Heart left ventricle (tissue), 16 donors: ENCODE measurements around the gene SVBP. TPM values are rescaled to one million over a fixed set of nuclear protein-coding genes. Genes with fewer than 3 reads are reported as not detected.

Experiments used
- ATAC-seq, 4 donors: fragments of 200-7000 bp; cut with Tn5 transposase; one replicate each; pipeline ENCODE4 v1.9.1; 2020 to 2022; ENCODE audit warnings: moderate library complexity in 4 of 4, mild to moderate bottlenecking in 3 of 4, moderate number of reproducible peaks in 1 of 4
- DNase-seq, 5 donors: peaks; one replicate each; pipeline ENCODE4 v3.0.0-alpha.2; 2020
- H3K27ac ChIP-seq, 12 donors: fragments of 200-600 bp; sonication (generic) in 4 of 12; one replicate each; pipeline versions ENCODE4 v1.5.0 to v1.8.0; 2016 to 2022; ENCODE audit warnings: mild to moderate bottlenecking in 2 of 12
- H3K27me3 ChIP-seq, 9 donors: fragments of 200-600 bp; sonication (generic) in 2 of 9; one replicate each; pipeline versions ENCODE4 v1.5.1 to v1.8.0; 2016 to 2022; ENCODE audit warnings: mild to moderate bottlenecking in 3 of 9
- H3K36me3 ChIP-seq, 9 donors: fragments of 200-600 bp; sonication (generic) in 2 of 9; one replicate each; pipeline versions ENCODE4 v1.5.0 to v1.8.0; 2018 to 2022; ENCODE audit warnings: mild to moderate bottlenecking in 2 of 9
- H3K4me1 ChIP-seq, 12 donors: fragments of 200-600 bp; sonication (generic) in 4 of 12; one replicate each; pipeline versions ENCODE4 v1.5.0 to v1.8.0; 2016 to 2022; ENCODE audit warnings: mild to moderate bottlenecking in 3 of 12
- H3K4me3 ChIP-seq, 12 donors: fragments of 200-600 bp; sonication (generic) in 4 of 12; one replicate each; pipeline versions ENCODE4 v1.5.0 to v1.8.0; 2017 to 2022; ENCODE audit warnings: mild to moderate bottlenecking in 9 of 12, moderate library complexity in 4 of 12
- H3K9me3 ChIP-seq, 12 donors: fragments of 200-600 bp; sonication (generic) in 4 of 12; one replicate each; pipeline versions ENCODE4 v1.5.0 to v1.8.0; 2016 to 2022; ENCODE audit warnings: mild to moderate bottlenecking in 1 of 12
- POLR2A ChIP-seq, 2 donors: fragments of 450-650 bp; IDR thresholded peaks; one replicate each; pipeline ENCODE4 v1.6.1; 2017; ENCODE audit warnings: antibody characterized with exemption in 2 of 2, mild to moderate bottlenecking in 2 of 2, moderate library complexity in 2 of 2
- WGBS, 4 donors: extraction: QIAGEN DNeasy Blood & Tissue Kit in 2 of 4; methylation state at CpG; one replicate each; pipeline versions ENCODE4 v1.1.5 to v1.1.7; 2013 to 2018; 5-methylcytosine and 5-hydroxymethylcytosine counted together
- intact Hi-C, 10 donors: fragments of 100-400 bp; cut with DNase I; formaldehyde crosslinking; loops; one replicate each; pipeline versions ENCODE4 v1.11.1 to v1.14.2; 2022
- polyA plus RNA-seq, 2 donors: library from polyadenylated mRNA; stranded (reverse); fragments of 200-250 nt; gene quantifications; one replicate each; pipeline ENCODE4 v1.2.3, GENCODE V29; 2013
- total RNA-seq, 9 donors: library from RNA; depleted of rRNA in 2 of 9; stranded (reverse); fragments of >200 nt in 2 of 9; fragmentation: NEBNext Ultra II Directional in 3 of 9; extraction: Animal tissue kit (Norgen Biotek cat#: 25700) in 3 of 9; gene quantifications; one replicate each; pipeline versions ENCODE4 v1.1.0 to v1.2.4, GENCODE V29; 2016 to 2023
- TF ChIP-seq, protein P1 (sequence below), 12 donors: fragments of 200-600 bp; sonication (generic) in 4 of 12; IDR thresholded peaks; one replicate each; pipeline versions ENCODE4 v1.5.0 to v1.8.0; 2018 to 2022; ENCODE audit warnings: antibody characterized with exemption in 12 of 12, mild to moderate bottlenecking in 5 of 12
- donor health status: ischemic (EF 13 %, LVEDD 7.1; RV severe dilation, severe dysfunction).
- donor health status: healthy with polysubstance abuse.
- donor health status: DM: no; HTN: yes; CAD: no.
- donor health status: DM: no; HTN: no; CAD: no.
- donor health status: ischemic (EF 25% LVEDD 6.9; RV normal size, moderate dysfunction).
- donor health status: ischemic (EF 25% LVEDD 5.7; RV mildly dilated, moderate dysfunction).
- donor health status: healthy.
- donor health status: DM: yes; HTN: yes; CAD: no.
- donor health status: ischemic (EF 35%, LVEDD 5.7; RV mildly dilated, moderate dysfunction).
- donor health status: nonischemic (EF 11% LVEDD 7.7; RV severe dilation, severe dysfunction).
- donor health status: DM: yes; HTN: yes; CAD: no.
- donor health status: PGD.
- donor health status: ischemic (EF 29% LVEDD 5.4; RV normal size, mild dysfunction).
- donor health status: nonischemic (EF 23%, LVEDD 6.1; RV moderate dilation, normal function).

The SVBP gene
- total and polyA plus RNA-seq, 11 donors = 11.5 to 33.5 (median 16.5) TPM

- Histone ChIP-seq H3K9me3 (no peaks in the 10 kb centered on the region), H3K4me3 (no peak overlapping the region), H3K27me3 (no peaks in the 10 kb centered on the region), H3K27ac (no peak overlapping the region), H3K36me3 (peaks cover 0 to 28% (median 6%) of the 10 kb centered on the region in 9 donors), H3K4me1 (peaks cover 0 to 9% (median 0%) of the 10 kb centered on the region in 12 donors)
- WGBS, 4 donors = 68 to 77% (median 72%) methylated on average over 5 of the region's 5 CpGs
- intact Hi-C loops = no loop called here
- ATAC-seq (no peak), DNase-seq (no peak)
- no peak for TF ChIP-seq POLR2A (IDR thresholded peaks at IDR 0.05)
These were observed 17.6 kb upstream of the SVBP start for GRCh38 chr1:42834803-42835202.

- no peak overlapping the region for H3K4me3 ChIP-seq
- no peaks in the 10 kb centered on the region for H3K9me3 ChIP-seq
- 90 to 93% (median 91%) methylated on average over 4 of the region's 4 CpGs for WGBS, 4 donors
- peaks cover 0 to 9% (median 0%) of the 10 kb centered on the region in 12 donors for H3K4me1 ChIP-seq
- peaks cover 0 to 28% (median 6%) of the 10 kb centered on the region in 9 donors for H3K36me3 ChIP-seq
- intact Hi-C loops = no loop called here
- no peaks in the 10 kb centered on the region for H3K27me3 ChIP-seq
- ATAC-seq (peak in 1 of 4 donors; percentile 10), DNase-seq (no peak)
- no peak overlapping the region for H3K27ac ChIP-seq
- TF ChIP-seq, protein P1, sequence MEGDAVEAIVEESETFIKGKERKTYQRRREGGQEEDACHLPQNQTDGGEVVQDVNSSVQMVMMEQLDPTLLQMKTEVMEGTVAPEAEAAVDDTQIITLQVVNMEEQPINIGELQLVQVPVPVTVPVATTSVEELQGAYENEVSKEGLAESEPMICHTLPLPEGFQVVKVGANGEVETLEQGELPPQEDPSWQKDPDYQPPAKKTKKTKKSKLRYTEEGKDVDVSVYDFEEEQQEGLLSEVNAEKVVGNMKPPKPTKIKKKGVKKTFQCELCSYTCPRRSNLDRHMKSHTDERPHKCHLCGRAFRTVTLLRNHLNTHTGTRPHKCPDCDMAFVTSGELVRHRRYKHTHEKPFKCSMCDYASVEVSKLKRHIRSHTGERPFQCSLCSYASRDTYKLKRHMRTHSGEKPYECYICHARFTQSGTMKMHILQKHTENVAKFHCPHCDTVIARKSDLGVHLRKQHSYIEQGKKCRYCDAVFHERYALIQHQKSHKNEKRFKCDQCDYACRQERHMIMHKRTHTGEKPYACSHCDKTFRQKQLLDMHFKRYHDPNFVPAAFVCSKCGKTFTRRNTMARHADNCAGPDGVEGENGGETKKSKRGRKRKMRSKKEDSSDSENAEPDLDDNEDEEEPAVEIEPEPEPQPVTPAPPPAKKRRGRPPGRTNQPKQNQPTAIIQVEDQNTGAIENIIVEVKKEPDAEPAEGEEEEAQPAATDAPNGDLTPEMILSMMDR (IDR thresholded peaks at IDR 0.05) = no peak
- TF ChIP-seq POLR2A (IDR thresholded peaks at IDR 0.05) = no peak
These were observed 16.8 kb upstream of the SVBP start for GRCh38 chr1:42833981-42834380.

GRCh38 chr1:42832641-42833240 lies 15.5 kb upstream of the SVBP start:
- intact Hi-C loops = no loop called here
- ATAC-seq (no peak), DNase-seq (no peak)
- H3K4me3 ChIP-seq = no peak overlapping the region
- peaks cover 0 to 2% (median 0%) of the 10 kb centered on the region in 12 donors for H3K4me1 ChIP-seq
- TF ChIP-seq POLR2A (IDR thresholded peaks at IDR 0.05) = no peak
- TF ChIP-seq, protein P1 (IDR thresholded peaks at IDR 0.05) = no peak
- H3K27ac ChIP-seq = no peak overlapping the region
- H3K27me3 ChIP-seq = no peaks in the 10 kb centered on the region
- H3K36me3 ChIP-seq = peaks cover 0 to 23% (median 9%) of the 10 kb centered on the region in 9 donors
- no peaks in the 10 kb centered on the region for H3K9me3 ChIP-seq
- 87 to 95% (median 95%) methylated on average over 3 of the region's 3 CpGs for whole genome bisulfite sequencing, 4 donors

- intact Hi-C loops = no loop called here
- Histone ChIP-seq H3K27ac (no peak overlapping the region), H3K4me3 (no peak overlapping the region), H3K36me3 (peaks cover 0 to 25% (median 9%) of the 10 kb centered on the region in 9 donors), H3K27me3 (no peaks in the 10 kb centered on the region), H3K4me1 (no peaks in the 10 kb centered on the region), H3K9me3 (no peaks in the 10 kb centered on the region)
- ATAC-seq = no peak
- TF ChIP-seq POLR2A (IDR thresholded peaks at IDR 0.05) = no peak
- TF ChIP-seq, protein P1 (IDR thresholded peaks at IDR 0.05) = no peak
- no peak for DNase-seq
These were observed 14.1 kb upstream of the SVBP start for GRCh38 chr1:42831273-42831672.

GRCh38 chr1:42830631-42831030 lies 13.4 kb upstream of the SVBP start:
- H3K27me3 ChIP-seq = no peaks in the 10 kb centered on the region
- DNase-seq = no peak
- no peak overlapping the region for H3K27ac ChIP-seq
- no peak overlapping the region for H3K4me3 ChIP-seq
- TF ChIP-seq, protein P1 (IDR thresholded peaks at IDR 0.05) = no peak
- no peak for TF ChIP-seq POLR2A (IDR thresholded peaks at IDR 0.05)
- ATAC-seq = no peak
- H3K9me3 ChIP-seq = no peaks in the 10 kb centered on the region
- peaks cover 0 to 25% (median 9%) of the 10 kb centered on the region in 9 donors for H3K36me3 ChIP-seq
- intact Hi-C loops = no loop called here
- 89 to 94% (median 91%) methylated on average over 17 of the region's 17 CpGs for WGBS, 4 donors
- no peaks in the 10 kb centered on the region for H3K4me1 ChIP-seq
